Stimulated activated naive CD8-positive, alpha-beta T cell treated with anti-CD3 and anti-CD28 coated beads, Interleukin-15, Interleukin-2, amounts not matched to agents 100 U/mL and 50 U/mL, for 24 hours (primary cell): Measurements from ENCODE around the gene MEF2B.
A peak's percentile ranks its signal among the peaks of the same experiment; 100 is the strongest.
"Not testable (repeated sequence)": the region's sequence is repeated elsewhere in the genome, so short reads cannot be mapped to it uniquely, and the experiment has no call there.

Experiments used
- ATAC-seq: fragments of 150-1000 bp; cut with Tn5 transposase; one replicate; pipeline ENCODE4 v1.10.0; 2021
- DNase-seq: peaks from one replicate; pipeline ENCODE4 v3.0.0; 2021

The MEF2B gene

GRCh38 chr19:19123386-19123785 lies 46.7 kb downstream of the MEF2B start:
- ATAC-seq (no peak), DNase-seq (no peak)

DNA sequence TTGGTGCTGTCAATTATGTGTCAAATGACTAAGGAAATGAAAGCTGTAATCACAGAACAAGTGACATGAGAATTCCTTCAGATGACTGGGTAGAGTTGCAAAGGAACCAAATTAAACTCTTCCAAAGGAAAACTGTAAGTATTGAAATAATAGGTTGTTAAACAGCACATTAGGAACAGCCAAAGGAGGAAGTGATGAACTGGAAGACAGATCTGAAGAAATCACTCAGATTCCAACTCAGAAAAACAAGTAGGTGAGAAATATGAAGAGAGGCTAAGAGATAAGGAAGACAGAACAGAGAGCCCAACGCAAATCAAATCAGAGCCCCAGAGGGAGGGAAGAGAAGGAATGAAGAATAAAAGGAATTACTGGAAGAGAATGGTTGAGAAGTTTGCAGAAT lies 47.2 kb downstream of the MEF2B start:
- no peak for ATAC-seq
- no peak for DNase-seq

- ATAC-seq (no peak), DNase-seq (no peak)
Observed at GRCh38 chr19:19121371-19121770, 48.7 kb downstream of the MEF2B start.

DNA sequence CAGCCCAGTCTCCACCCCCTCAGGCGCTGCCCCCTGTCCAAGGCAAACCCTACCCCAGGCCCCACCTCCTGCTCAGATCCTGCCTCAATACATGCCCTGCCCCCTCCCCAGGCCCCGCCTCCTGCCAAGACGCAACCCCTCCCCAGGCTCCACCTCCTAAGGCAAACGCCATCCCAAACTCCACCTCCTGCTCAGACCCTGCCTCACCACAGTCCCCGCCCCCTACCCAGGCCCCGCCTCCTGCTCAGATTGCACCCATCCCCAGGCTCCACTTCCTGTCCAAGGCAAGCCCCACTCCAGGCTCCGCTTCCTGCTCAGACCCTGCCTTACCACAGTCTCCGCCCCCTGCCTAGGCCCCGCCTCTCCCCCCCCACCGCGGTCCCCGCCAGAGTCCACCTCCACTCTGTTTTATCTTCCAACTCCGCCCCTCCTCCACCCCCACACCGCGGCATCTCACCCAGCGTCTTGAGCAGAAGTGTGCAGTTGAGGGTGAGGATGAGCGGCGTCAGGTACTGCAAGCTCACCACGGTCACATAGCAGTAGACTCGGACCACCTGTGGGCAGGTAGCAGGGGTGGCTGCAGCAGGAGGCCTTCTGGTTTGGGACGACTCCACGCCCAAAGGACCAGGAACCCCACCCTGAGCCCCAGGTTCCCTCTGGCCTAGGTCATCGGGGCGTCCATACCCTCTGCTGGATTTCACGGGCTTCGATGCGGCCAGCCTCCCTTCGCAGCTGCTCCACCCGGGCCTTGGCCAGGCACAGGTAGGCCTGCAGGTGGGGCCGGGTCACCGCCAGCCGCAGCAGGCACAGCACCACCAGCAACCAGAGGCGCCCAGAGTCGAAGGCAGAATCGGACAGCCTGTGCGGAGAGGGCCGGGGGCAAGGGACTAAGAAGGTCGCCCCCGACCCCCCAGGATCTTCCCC lies 49.5 kb downstream of the MEF2B start:
- ATAC-seq: peak; percentile 38
- peak; percentile 50 for DNase-seq

DNA sequence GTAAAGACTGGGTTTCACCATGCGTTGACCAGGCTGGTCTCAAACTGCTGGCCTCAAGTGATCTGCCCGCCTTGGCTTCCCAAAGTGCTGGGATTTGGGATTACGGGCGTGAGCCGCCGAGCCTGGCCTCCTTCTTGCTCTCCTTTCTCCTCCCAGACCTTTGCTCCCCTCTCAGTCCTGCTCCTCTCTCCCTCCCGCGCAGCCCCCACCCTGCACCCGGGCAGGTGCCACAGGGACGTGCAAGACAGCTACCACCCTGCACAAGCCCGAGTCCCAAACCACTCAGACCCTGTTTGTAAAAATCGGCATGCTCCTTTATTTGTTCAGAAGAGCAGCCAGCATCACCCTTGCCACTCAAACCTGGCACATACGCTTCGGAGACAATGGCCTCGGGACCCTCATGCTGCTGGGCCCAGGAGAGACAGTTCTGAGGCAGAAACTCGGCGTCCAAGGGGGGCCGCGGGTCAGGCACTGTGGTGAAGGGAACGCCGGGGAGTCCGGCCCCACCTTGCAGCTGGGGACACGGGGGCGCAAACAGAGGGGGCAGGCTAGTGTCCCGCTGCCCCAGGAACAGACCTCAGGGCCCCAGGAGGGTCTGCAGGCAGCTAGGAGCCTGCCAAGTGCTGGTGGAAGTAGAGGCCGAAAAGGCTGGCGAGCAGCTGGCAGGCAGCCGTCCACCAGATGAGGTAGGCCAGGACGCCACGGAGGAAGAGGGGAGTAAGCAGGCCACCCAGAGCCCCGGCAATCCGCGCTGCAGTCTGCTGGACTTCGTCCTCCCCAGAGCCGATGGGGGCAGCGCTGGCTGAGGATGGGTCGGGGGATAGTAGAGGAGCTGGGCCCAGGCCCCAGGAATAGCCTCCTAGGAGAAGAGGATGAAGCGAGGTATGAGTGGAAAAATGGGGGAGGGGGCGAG lies 50.5 kb downstream of the MEF2B start:
- no peak for ATAC-seq
- no peak for DNase-seq

DNA sequence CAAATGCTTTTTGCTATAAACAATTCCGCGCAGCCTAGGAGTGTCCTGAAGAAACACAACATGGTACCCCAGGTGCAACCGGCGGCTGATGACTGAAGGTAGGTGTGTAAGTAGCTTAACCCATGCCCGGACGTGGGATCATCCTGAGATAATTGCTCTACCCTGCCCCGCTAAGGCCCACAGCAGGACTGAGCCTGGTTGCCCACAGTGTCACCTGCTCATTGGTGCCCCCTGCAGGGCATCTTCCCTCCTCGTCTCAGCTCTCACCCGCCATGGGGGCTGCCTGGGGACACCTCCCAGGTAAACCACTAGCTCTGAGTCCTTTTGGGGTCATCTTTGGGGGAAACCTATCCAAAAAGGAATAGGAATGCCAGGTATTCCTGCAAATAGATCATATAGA lies 54.1 kb downstream of the MEF2B start:
- ATAC-seq: no peak
- DNase-seq: peak; percentile 68

DNA sequence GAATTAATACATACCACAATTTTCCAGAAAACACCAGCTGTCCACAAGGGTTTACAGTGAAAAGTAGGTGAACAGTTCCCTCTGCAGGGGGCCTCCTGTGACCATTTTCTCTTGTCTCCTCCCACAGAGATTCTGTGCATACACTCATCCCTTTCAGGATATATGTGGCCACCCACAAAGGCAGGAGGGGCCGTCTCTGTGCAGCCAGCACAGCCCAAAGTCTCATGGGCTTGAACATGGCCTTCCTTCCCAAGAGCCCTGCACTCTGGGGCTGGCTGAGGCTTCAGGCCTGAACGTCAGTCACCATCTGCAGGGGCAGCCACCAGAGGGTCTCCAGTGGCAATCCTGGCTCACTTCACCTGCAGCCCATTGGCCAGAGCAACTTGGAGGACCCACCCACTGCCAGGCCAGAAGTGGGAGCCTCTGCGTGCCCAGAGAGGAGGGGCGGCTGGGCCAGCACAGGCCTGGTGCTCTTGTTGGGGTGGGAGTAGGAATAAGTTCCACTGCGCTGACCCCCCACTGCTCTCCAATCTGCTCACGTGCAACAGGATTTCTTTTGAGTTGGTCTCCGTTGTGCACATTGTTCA lies 56.9 kb downstream of the MEF2B start:
- ATAC-seq (peak; percentile 67), DNase-seq (no peak)

DNA sequence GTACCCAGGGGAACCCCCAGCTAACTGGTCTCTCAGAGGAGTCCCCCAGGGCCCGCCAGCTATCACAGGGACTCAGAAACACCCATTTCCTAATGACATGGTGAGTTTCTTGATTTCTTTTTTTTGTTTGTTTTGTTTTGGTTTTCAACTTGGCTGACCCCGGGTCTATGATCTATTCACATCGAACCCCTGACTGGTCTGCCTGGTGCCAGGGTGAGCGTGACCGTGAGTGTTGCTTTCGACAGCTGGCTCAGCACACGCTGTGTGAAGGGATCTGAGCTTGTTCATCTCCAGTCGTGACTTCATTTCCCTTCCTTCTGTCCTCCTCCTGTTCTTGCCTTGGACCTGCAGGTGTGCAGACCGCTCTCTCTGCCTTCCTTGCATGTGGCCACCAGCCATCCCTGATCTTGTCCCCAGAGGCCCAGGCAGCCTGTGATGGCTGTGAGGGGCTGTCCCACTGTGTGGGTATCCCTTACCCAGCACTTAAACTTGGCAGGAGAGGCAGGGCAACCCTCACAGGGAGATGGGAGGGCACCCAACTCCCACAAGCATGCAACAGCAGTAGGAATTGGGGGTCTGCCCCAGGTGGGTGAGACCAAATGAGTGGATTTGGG lies 58.0 kb downstream of the MEF2B start:
- ATAC-seq: no peak
- no peak for DNase-seq

DNA sequence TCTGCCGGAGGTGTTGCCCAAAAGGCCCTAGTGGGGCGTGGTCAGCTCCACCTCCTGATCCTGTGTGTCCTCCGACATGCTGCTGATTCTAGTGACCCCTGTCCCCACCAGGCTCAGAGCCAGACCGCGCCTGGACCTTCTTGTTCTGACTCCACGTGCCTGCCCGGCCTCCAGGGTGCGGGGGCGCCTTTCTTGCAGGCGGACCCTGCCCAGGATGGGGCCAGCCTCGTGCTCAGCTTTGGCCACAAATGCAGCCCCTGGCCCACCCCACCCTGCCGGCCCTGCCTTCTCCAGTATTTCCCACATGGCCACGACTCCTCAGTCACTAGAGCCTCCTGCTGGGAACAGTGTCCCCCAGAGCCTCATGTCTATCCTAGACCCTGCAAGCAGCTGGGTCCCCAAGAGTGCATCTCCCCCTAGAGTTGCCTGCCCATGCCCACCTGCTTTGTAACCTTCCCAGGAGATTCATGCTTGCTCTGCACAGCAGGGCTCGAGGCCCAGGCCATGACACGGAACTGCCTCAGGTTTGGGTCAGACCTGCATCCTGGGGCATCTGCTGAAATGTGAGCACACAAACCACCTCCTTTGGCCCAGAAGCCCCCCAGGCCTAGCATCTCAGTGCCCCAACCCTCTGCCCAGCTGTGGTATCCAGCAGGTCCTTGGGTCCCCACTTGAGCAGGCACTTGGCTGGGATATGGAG lies 58.8 kb downstream of the MEF2B start:
- ATAC-seq: no peak
- no peak for DNase-seq

DNA sequence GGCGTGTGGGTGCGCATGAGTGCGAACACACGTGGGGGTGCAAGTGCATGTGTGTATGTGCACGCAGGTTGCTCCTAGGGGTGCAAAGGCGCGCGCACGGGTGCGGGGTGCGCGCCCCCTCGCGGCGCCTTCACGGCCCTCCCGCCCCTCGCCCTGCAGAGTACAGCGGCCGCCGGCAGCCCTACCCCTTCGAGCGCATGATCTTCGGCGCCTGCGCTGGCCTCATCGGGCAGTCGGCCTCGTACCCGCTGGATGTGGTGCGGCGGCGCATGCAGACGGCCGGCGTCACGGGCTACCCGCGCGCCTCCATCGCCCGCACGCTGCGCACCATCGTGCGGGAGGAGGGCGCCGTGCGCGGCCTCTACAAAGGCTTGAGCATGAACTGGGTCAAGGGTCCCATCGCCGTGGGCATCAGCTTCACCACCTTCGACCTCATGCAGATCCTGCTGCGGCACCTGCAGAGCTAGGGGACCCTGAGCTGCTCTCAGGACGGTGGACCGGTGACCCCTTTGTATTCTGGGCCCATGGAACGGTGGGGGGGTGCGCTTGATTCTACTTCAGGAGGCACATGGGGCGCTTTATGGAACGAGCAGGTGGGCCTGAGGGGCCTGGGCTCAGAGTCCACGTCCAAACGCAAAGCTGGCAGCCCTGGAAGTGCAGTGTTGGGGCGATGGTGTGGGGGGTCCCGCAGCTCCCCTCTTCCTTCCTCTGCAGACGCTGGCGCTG lies 59.5 kb downstream of the MEF2B start:
- ATAC-seq (peak; percentile 26), DNase-seq (peak; percentile 33)

- ATAC-seq: no peak
- DNase-seq: no peak
Observed at GRCh38 chr19:19109601-19110000, 60.5 kb downstream of the MEF2B start.

- ATAC-seq: no peak
Observed at GRCh38 chr19:19107654-19108053, 62.4 kb downstream of the MEF2B start.

GRCh38 chr19:19106938-19107337 lies 63.1 kb downstream of the MEF2B start:
- DNase-seq, ATAC-seq: not testable (repeated sequence)

More at GRCh38 chr19:19107654-19108053, 62.4 kb downstream of the MEF2B start:
- DNase-seq: no peak

- no peak for ATAC-seq
Observed at GRCh38 chr19:19106056-19106551, 64.0 kb downstream of the MEF2B start.

DNA sequence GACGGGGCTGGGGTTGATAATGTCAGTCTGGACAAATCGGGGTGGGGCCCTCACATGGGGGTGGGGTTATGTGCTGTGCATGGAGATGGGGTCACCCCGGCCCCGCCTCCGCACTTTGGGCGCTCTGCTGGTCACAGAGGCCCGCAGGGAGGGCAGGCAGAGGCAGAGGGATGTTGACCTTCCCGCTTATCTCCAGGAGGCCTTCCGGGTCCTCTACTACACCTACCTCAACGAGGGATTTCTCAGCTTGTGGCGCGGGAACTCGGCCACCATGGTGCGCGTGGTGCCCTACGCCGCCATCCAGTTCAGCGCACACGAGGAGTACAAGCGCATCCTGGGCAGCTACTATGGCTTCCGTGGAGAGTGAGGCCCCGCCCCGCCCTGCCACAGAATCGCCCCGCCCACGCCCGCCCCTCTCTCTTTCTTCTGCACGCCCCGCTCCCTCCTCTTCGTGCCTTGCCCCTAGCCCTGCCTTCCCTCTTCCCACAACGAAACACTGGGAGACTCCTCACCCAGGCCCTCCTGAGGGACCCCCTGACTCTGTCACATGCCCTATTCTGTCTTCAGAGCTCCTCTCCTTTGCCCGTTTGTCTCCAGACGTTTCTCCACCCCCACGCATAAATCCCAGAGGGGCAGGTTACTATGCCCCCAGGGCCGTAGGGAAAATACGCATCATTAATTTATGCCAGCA lies 64.6 kb downstream of the MEF2B start:
- DNase-seq (no peak), ATAC-seq (no peak)

More at GRCh38 chr19:19106056-19106551, 64.0 kb downstream of the MEF2B start:
- DNase-seq: no peak

DNA sequence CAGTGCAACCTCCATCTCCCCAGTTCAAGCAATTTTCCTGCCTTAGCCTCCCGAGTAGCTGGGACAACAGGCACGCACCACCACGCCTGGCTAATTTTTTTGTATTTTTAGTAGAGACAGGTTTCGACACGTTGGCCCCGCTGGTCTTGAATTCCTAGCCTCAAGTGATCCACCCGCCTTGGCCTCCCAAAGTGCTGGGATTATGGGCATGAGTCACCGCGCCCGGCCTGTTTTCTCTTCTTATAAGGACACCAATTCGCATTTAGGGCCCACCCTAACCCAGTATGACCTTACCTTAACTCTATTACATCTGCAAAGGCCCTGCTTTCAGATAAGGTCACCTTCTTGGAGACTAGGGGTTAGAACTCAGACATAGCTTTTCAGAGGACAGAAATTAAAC lies 66.9 kb downstream of the MEF2B start:
- DNase-seq (no peak), ATAC-seq (no peak)

DNA sequence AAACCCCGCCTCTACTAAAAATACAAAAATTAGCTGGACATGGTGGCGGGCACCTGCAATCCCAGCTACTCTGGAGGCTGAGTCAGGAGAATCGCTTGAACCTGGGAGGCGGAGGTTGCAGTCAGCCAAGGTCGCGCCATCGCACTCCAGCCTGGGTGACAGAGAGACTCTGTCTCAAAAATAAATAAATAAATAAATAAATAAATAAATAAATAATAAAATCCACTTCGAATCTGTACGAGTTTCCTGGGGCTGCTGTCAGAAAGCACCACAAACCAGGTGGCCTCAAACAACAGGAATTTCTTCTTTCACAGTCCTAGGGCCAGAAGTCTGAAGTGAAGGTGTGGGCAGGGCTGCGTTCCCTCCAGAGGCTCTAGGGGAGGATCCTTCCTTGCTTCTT lies 67.5 kb downstream of the MEF2B start:
- not testable (repeated sequence) for DNase-seq, ATAC-seq

DNA sequence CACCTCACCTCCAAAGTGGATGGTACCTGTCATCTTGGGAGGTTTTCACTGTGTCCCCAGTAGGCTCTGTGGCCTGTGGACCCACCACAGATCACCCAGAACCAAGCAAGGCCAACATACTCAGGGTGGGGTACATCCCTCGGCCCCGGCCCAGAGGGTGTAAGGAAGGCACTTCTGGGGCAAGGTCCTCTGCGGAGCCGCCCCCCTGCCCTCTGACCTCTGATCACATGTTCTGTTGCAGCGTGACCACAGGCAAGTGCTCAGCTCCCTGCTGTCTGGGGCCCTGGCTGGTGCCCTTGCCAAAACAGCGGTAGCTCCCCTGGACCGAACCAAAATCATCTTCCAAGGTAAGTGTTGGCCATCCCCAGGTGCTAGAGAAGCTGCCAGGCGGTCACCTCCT lies 68.5 kb downstream of the MEF2B start:
- ATAC-seq (no peak), DNase-seq (no peak)

DNA sequence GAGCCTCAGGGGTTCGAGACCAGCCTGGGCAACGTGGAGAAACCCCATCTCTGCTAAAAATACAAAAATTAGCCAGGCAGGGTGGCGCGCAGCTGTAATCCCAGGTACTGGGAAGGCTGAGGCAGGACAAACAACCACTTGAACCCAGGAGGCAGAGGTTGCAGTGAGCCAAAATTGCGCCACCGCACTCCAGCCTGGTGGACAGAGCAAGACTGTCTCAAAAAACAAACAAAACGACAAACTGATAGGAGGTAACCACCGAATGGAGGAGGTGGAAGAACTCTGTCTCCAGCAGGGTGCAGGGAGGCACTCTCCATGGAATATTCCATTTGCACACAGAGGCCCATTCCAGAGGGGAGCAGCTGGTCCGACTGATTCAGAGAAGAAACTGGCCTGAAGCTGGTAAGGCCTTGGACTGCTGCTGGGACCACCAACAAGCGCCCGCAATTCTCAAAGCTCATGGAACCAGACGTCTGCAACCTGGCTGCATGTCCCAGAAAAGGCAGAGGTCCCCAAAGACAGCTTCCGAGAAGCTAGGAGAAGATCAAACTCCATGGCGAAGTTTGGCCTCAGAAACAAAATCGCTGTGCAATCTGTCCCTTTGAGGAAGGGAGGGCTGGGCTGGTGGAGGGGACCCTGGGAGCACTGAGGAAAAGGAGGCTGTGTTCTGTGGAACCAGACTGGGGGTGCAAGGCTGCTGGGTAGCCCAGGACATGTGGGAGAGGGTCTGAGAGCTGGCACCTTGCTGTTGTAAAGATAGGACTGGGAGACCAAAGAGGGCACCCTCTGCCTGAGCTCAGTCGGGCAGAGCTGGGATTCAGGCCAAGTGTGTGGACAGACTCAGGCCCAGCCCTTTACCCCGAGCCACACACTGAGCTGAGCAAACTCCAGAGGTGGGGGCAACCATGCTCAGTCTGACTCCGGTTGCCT lies 71.1 kb downstream of the MEF2B start:
- no peak for ATAC-seq

More for the DNA sequence above, 71.1 kb downstream of the MEF2B start:
- no peak for DNase-seq
